GM19438 (cell line): Measurements from ENCODE around the gene PTPRM.

Experiments
- ATAC-seq: cut with Tn5 transposase; IDR thresholded peaks from one replicate; pipeline ENCODE4 v1.9.1; 2021; ENCODE audit warnings: low read depth; ENCODE audit not compliant: unreplicated experiment

Gene PTPRM

GRCh38 chr18:8287196-8287885 is 720.2 kb downstream of the PTPRM start:
- ATAC-seq: no peak

DNA sequence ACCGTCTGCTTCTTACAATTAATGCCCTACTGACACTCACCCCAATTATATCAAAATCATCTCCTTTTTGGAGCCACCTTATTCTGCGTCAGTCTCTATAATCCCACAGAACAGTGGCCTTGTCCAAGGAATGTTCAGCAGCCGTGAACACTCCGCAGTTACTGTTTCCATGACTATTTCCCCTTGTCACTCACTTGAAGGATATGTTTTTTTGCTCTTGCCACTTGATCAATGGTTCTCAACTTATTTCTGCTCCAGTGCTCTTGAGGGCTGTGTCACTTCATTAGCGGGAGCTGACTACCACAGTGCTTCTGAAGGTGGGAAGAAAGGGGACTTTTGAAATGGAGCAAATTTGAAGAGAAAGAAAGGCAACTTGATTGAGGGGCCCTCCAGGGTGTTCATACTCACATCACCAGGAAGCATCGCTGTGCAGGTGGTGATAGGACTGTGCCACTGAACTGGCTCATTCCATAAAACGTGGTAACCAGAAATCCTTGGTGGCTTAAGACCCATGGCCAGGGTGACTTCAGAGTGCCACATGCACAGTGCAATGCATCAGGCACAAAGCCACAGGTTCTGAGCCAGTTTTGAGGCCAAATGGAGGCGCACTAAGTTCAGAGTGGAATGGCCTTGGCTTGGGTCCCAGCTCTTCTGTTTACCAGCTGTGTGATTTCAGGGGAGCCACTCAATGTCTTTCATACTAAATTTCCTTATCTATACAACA is 721.5 kb downstream of the PTPRM start:
- no peak for ATAC-seq

- no peak for ATAC-seq
Measured at GRCh38 chr18:8290435-8290834, 723.3 kb downstream of the PTPRM start.

- no peak for ATAC-seq
Measured at GRCh38 chr18:8290913-8291312, 723.8 kb downstream of the PTPRM start.

- ATAC-seq: no peak
Measured at GRCh38 chr18:8293184-8293583, 726.1 kb downstream of the PTPRM start.

- no peak for ATAC-seq
Measured at GRCh38 chr18:8296886-8297616, 729.9 kb downstream of the PTPRM start.

- ATAC-seq: no peak
Measured at GRCh38 chr18:8298186-8298585, 731.1 kb downstream of the PTPRM start.

GRCh38 chr18:8299054-8299980 is 732.2 kb downstream of the PTPRM start:
- ATAC-seq: no peak

DNA sequence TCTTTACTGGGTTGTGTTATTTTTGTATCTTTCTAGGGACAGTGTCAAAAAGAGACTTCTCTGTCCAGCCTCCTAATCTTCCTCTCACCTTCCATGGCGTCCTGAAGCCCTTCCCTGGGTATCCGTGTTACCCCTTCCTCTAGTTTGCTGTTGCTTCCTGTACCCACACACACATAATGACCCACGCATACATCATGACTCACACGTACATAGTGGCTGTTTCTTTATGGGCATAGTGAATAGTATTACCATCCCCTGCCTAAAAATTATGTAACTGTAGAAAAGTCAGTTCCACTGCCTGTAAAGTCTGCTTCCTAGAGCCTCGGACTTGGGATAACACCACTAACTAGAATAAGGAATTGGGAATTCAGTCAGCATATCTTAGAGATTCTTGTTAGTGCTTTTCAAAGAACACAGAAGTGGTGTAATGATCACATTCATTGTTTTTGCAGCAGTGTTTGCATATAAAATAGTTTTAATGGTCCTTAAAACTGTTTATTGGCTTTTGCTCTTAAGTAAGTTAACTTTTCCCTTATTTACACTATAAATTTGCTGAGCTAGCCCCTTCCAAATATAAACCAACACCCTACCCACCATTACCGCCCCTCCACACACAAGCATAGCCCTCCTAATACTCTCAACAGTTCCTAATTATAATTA is 733.8 kb downstream of the PTPRM start:
- no peak for ATAC-seq

DNA sequence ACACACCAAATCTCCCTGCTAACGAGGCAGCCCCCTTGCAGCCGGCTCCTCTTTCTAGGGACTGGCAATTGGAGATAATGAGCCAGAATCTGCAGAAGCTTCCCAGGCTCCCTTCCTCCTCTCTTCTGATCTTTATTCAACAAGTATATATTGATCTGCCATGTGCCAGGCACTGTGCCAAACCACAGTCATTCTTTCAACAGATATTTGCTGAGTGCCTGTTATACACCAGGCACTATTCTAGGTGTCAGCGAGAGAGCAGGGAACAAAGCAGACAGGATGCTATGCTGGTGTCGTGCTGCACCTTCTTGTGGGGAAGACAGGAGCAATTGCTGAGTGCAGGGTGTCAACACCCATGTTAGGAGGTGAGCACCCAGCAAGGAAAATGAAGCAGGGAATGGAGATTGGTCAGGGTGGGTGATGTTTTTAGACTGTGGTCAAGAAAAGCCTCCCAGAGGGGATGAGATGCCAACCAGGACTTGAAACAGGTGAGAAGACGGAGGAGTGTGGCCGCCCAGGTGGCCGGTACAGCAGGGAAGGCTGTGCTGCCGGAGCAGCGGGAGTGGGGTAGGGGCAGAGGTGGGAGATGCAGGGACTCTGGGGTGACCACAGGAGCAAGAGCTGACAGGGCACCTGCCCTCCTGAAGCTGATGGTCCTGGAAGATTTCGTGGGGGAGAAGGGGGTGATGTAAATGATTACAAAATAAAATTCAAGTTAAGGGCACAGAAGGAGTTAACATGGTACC is 734.5 kb downstream of the PTPRM start:
- no peak for ATAC-seq

DNA sequence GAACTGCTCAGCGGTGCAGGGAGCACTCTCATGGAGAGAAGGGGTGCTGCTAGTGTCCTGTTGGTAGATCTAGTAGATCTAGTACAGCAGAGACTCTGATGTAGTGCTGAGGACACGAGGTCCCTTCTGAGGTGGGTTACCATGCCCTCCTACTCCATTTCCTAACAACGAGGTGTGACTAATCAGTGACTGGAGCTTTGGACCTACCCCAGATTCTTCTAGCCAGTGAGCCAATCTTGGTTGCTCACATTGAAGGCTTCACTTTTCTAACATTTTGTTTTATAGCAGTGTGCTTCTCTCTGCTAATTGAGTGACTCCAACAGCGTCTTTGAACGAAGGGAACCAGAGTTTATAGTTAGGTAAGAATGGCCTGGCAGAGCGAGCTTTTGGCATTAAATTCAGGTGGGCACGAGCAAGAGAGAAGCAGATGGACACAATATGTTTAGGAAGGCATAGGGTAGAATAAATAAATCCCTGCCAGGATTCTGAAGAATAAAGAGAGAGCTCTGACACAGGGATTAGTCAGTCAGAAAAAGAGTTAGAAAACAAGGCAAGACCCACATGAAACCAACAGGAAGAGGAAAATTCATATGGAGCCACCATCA is 736.1 kb downstream of the PTPRM start:
- ATAC-seq: no peak

DNA sequence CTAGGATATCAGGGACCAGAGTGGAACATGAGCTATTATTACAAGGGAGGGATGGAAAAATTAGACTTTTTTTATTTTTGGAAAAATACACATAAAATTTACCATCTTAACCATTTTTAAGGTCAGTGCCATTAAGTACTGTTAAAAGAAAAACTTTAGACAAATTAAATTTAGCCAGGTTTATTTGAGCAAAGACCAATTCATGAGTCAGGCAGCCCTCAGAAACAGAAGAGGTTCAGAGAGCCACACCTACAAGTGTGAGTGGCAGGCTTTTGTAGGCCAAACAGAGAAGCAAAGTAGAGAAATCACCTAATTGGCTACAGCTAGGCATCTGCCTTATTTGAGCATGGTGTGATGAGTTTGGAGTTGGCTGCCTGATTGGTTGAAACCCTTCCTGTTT is 740.8 kb downstream of the PTPRM start:
- no peak for ATAC-seq

DNA sequence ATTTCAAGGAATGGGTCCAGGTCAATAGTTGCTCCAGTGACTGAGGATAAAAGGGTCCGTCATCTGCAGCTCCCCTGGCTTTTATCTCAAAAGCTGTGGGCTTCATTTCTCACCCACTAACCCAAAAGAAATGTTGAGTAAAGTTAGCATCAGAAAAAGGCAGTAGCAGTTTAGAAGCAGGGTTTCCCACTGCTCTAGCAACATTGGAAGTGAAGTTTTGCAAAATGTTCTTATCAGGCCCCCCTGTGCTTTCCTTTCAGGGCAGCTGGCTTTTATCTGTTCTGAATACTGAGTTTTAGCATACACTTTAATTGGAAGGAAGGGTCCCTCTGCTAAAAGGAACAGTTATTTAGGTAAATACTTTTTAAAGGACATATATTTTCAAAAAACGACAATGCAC is 745.9 kb downstream of the PTPRM start:
- no peak for ATAC-seq

- no peak for ATAC-seq
Measured at GRCh38 chr18:8314124-8314523, 747.0 kb downstream of the PTPRM start.

DNA sequence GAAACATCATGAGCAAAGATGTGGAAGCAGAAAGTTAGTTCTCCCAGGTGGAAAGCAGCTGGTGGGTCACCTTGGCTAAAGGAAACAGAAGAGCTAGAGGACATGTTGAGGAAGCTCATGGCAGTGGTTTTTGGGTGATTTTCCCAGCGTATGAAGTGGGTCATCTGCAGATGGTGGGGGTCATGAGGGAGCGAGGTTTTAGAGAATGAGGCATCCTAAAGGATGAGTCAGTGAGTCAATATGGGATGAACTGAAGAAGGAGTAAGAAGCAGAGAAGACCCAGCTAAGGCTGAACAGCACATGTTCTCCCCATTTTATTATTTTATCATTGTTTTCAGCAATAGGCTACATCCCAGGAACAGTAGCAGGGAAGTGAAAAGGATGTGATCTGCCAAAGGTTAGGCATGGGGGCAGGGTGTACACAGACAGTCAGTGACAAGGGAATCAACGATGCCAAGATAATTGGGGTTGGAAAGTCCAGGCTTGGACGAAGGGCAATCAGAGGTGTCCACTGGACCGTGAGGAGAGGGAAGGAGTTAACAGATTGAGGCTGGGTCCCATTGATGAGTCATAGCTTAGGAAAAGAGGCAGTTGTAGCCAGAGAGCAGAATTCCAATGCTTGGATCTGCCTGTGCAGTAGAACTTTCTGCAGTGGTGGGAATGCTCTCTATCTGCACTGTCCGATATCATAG is 752.8 kb downstream of the PTPRM start:
- ATAC-seq: no peak

GRCh38 chr18:8322486-8322885 is 755.4 kb downstream of the PTPRM start:
- ATAC-seq: no peak

DNA sequence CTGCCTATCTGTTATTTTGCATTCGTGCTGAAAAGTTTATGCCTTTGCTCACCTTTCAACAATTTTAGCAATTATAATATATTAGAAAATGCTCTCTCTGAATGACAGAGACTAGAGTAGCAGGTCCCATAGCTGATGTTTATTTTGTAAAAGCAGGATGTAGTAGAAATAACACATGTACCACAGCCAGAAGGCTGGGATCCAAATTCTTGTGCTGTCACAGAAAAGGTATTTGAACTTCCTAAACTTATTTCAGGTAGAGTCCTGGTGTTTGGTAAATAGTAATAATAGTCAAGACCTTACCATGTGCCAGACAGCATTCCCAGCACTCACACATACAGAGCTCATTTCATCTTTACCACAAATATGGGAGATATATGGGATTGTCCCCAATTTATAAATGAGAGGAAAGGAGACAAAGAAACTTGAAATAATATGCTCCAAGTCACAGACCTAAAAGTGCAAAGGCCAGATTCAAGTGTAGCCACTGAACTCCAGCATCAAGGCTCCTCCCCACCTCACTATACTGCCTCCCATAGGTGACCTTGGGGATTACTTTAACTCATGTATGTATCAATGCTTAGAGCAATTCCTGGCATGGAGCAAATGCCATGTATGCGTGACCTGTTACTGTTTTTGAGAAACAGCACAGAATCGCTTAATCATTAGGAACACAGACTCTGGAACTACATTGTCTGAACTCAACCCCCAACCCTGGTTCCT is 757.4 kb downstream of the PTPRM start:
- no peak for ATAC-seq
